Adrenal gland (tissue), 12 donors: ENCODE results near the gene MAP3K14. TPM values are rescaled to one million over a fixed set of nuclear protein-coding genes. Genes with fewer than 3 reads are reported as not detected.
A peak's percentile ranks its signal among the peaks of the same experiment; 100 is the strongest.

Source experiments
- DNase-seq, 7 donors: peaks; one replicate each; pipeline ENCODE4 v3.0.0-alpha.2; 2019 to 2020
- H3K27ac ChIP-seq, 5 donors: fragments of 200-600 bp; sonication (generic) in 4 of 5; 1 replicate in 3 of 5; 2 replicates in 2 of 5; pipeline versions ENCODE4 v1.5.1 to v1.8.0; 2016 to 2020; ENCODE audit warnings: mild to moderate bottlenecking in 1 of 5
- H3K27me3 ChIP-seq: fragments of 200-600 bp; 2 replicates; pipeline ENCODE4 v1.8.0; 2021
- H3K36me3 ChIP-seq, 2 donors: fragments of 200-600 bp; replicated peaks in 1 of 2; 1 replicate in 1 of 2; 2 replicates in 1 of 2; pipeline versions ENCODE4 v1.5.1 to v1.8.0; 2018 to 2022
- H3K4me1 ChIP-seq, 2 donors: fragments of 200-600 bp; replicated peaks in 1 of 2; 1 replicate in 1 of 2; 2 replicates in 1 of 2; pipeline versions ENCODE4 v1.5.1 to v1.8.0; 2018 to 2021
- H3K4me3 ChIP-seq, 4 donors: fragments of 200-600 bp; sonication (generic) in 3 of 4; one replicate each; pipeline ENCODE4 v1.5.1; 2016 to 2018
- H3K9me3 ChIP-seq, 3 donors: fragments of 200-600 bp; sonication (generic) in 1 of 3; replicated peaks in 1 of 3; 1 replicate in 2 of 3; 2 replicates in 1 of 3; pipeline versions ENCODE4 v1.5.1 to v1.8.0; 2016 to 2021
- POLR2A ChIP-seq, 2 donors: fragments of 450-650 bp; IDR thresholded peaks; one replicate each; pipeline ENCODE4 v1.6.1; 2017; ENCODE audit warnings: antibody characterized with exemption in 2 of 2, mild to moderate bottlenecking in 2 of 2, moderate library complexity in 1 of 2
- WGBS, 4 donors: extraction: QIAGEN DNeasy Blood & Tissue Kit in 2 of 4; methylation state at CpG; one replicate each; pipeline versions ENCODE4 v1.1.5 to v1.1.7; 2013 to 2017; 5-methylcytosine and 5-hydroxymethylcytosine counted together
- intact Hi-C, 2 donors: fragments of 100-400 bp; cut with DNase I; formaldehyde crosslinking; loops; one replicate each; pipeline versions ENCODE4 v1.14.1 to v1.15.0; 2022 to 2023
- polyA plus RNA-seq, 3 donors: library from polyadenylated mRNA; stranded (reverse); fragments of 200-250 nt in 2 of 3; fragments of 350-450 nt in 1 of 3; fragmentation: Illumina TruSeq in 1 of 3; extraction: RNeasy Lipid Tissue Mini Kit (QIAGEN cat#74804) in 1 of 3; gene quantifications; one replicate each; pipeline ENCODE4 v1.2.3, GENCODE V29; 2013 to 2014
- total RNA-seq, 9 donors: library from RNA; depleted of rRNA in 4 of 9; stranded (reverse); fragments of >200 nt in 4 of 9; fragments of 120-200 nt in 1 of 9; fragmentation: NEBNext Ultra II Directional in 1 of 9; extraction: Animal tissue kit (Norgen Biotek cat#: 25700) in 1 of 9; gene quantifications; one replicate each; pipeline versions ENCODE4 v1.1.0 to v1.2.4, GENCODE V29; 2013 to 2023
- TF ChIP-seq, protein P1 (sequence below), 6 experiments: fragments of 450-650 bp in 4 of 6; fragments of 200-600 bp in 2 of 6; sonication (generic) in 1 of 6; IDR thresholded peaks; 1 replicate in 5 of 6; 2 replicates in 1 of 6; pipeline versions ENCODE4 v1.5.1 to v1.8.0; 2016 to 2021; ENCODE audit warnings: antibody characterized with exemption in 6 of 6, mild to moderate bottlenecking in 2 of 6, moderate library complexity in 1 of 6
- donor health status: healthy with polysubstance abuse.
- donor health status: Bipolar disorder and iron deficiency.
- donor health status: DM: yes; HTN: yes; CAD: no.
- donor health status: DM: no; HTN: no; CAD: no.
- donor health status: DM: no; HTN: no; CAD: no.
- donor health status: DM: yes; HTN: yes; CAD: no.

The MAP3K14 gene
- total and polyA plus RNA-seq, 12 donors: 2.4 to 14.7 (median 7.2) TPM

DNA sequence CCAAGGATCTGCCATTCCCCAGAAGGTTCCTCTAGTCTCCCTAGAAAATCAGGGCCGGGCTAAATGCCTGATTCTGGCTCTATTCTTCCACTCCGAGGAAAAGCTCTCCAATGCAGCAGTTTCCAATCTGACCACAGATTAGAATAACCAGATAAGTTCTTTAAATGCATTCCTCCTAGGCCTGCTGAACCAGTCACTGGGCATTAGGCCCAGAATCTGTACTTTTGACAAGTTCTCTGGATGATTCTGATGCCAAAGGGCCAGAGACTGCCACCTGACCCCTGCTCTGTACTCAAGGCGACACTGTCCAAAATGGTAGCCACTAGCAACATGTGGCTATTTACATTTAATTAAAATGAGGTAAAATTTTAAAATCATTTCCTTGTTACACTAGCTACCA, 22.3 kb downstream of the MAP3K14 start:
- Histone ChIP-seq H3K27me3 (no peaks in the 10 kb centered on the region), H3K27ac (peak overlapping the region; percentile 64 to 90 (median 80)), H3K9me3 (no peaks in the 10 kb centered on the region), H3K4me3 (no peak overlapping the region), H3K4me1 (peaks cover 38 to 97% of the 10 kb centered on the region in 2 donors), H3K36me3 (no peaks in the 10 kb centered on the region)
- DNase-seq: peak; percentile 62 to 86 (median 75)
- peak in 1 of 2 donors; percentile 57 for TF ChIP-seq POLR2A (IDR thresholded peaks at IDR 0.05)
- TF ChIP-seq, protein P1, sequence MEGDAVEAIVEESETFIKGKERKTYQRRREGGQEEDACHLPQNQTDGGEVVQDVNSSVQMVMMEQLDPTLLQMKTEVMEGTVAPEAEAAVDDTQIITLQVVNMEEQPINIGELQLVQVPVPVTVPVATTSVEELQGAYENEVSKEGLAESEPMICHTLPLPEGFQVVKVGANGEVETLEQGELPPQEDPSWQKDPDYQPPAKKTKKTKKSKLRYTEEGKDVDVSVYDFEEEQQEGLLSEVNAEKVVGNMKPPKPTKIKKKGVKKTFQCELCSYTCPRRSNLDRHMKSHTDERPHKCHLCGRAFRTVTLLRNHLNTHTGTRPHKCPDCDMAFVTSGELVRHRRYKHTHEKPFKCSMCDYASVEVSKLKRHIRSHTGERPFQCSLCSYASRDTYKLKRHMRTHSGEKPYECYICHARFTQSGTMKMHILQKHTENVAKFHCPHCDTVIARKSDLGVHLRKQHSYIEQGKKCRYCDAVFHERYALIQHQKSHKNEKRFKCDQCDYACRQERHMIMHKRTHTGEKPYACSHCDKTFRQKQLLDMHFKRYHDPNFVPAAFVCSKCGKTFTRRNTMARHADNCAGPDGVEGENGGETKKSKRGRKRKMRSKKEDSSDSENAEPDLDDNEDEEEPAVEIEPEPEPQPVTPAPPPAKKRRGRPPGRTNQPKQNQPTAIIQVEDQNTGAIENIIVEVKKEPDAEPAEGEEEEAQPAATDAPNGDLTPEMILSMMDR (IDR thresholded peaks at IDR 0.05): no peak
- intact Hi-C loops: no loop called here
- 13 to 23% (median 18%) methylated on average over 3 of the region's 3 CpGs for WGBS, 4 donors

DNA sequence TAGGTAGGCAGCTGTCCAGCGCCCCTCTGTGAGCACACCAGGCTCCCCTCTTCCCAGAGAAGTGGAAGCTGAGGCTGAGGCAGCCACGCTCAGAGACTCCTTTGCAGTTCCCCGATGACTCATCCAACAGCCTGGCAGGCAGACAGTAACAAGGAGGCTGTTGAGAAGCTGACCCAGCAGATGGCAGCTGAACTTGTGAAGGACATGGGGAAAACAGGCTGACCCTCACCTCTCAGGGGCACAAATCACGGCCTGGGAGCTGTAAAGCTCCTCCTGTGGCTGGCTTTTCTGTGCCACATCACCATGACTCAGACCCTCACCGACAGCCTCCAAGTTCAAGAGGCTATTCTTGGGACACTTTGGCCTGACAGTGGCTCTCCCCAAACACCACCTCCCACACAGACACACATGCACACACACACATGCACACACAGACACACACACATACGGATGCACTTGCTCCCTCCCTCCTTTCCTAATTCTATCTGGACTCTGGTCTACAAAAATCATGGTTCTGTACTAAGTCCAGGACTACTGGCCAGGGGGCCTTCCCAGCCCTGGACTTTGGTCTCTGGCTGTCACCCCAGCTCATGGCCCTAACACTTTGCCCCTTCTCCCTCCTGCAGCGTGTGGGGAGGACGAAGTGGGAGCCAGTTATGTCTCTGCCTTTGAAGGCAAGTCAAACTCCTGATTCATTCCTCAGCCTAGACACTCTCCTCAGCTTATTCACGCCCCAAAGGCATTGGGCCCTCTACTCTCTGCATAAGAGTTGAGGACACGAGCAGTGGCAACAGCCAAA, 23.2 kb downstream of the MAP3K14 start:
- H3K4me1 ChIP-seq: peaks cover 38 to 89% of the 10 kb centered on the region in 2 donors
- intact Hi-C loops: no loop called here
- H3K27me3 ChIP-seq: no peaks in the 10 kb centered on the region
- peak; percentile 89 to 98 (median 98) for DNase-seq
- WGBS, 4 donors: 25 to 31% (median 30%) methylated on average over 7 to 10 of the region's 10 CpGs
- H3K36me3 ChIP-seq: peaks cover 0 to 6% of the 10 kb centered on the region in 2 donors
- TF ChIP-seq POLR2A (IDR thresholded peaks at IDR 0.05): no peak
- TF ChIP-seq, protein P1 (IDR thresholded peaks at IDR 0.05): peak in 1 of 6 experiments; percentile 10
- H3K27ac ChIP-seq: peak overlapping the region; percentile 64 to 90 (median 80)
- H3K9me3 ChIP-seq: no peaks in the 10 kb centered on the region
- no peak overlapping the region for H3K4me3 ChIP-seq

DNA sequence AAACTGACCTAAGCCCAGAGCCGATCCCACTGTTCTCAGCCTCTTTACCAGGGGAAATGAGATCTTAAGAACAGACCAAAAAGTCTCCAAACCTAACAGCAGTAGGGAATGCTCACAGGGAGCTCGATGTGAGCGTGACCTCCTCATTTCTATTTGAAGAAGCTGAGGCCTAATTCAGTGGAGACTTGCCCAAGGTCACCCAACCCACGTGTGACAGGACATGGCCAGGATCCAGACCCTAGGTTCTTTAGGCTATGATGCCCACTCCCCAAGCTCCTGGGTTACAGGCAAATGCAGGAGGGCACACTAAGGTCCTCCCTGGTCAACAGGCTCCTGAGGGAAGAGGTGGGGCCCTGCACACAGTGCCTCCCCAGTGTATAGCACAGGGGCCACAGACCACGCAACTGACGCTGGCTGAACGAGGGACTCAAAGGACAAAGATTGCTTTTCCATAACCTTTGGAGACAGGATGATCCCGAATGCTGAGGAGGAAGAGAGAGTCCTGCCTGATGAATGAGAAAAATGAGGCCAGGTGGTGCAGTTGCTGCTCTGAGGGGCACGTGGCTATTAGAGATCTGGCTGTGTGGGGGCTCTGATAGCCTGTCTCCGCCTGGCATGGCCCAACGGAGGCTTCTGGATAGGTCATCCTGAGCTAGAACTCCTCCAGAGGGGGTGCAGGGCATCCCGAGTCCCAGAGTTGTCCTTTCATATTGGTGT, 24.0 kb downstream of the MAP3K14 start:
- Histone ChIP-seq H3K4me1 (peaks cover 38 to 85% of the 10 kb centered on the region in 2 donors), H3K4me3 (no peak overlapping the region)

More for the DNA sequence above, 24.0 kb downstream of the MAP3K14 start:
- no peak for TF ChIP-seq POLR2A (IDR thresholded peaks at IDR 0.05)
- TF ChIP-seq, protein P1 (IDR thresholded peaks at IDR 0.05): no peak
- Histone ChIP-seq H3K27me3 (no peaks in the 10 kb centered on the region), H3K36me3 (peaks cover 0 to 9% of the 10 kb centered on the region in 2 donors), H3K9me3 (no peaks in the 10 kb centered on the region), H3K27ac (peak overlapping the region in 4 of 5 donors; percentile 80 to 90 (median 80))
- intact Hi-C loops: no loop called here
- 51 to 57% (median 53%) methylated on average over 10 to 12 of the region's 12 CpGs for WGBS, 4 donors
- peak in 5 of 7 donors; percentile 38 to 82 (median 59) for DNase-seq
